Endometrium (tissue), 2 donors: Measurements from ENCODE around the gene SH3GLB2.

Source experiments
- FAIRE-seq: peaks from 2 replicates; lab custom pipeline; 2012; peaks lifted over from hg19 to GRCh38; lab: Jason Lieb, UNC
- donor health status: control.
- donor health status: control.

SH3GLB2 gene

DNA sequence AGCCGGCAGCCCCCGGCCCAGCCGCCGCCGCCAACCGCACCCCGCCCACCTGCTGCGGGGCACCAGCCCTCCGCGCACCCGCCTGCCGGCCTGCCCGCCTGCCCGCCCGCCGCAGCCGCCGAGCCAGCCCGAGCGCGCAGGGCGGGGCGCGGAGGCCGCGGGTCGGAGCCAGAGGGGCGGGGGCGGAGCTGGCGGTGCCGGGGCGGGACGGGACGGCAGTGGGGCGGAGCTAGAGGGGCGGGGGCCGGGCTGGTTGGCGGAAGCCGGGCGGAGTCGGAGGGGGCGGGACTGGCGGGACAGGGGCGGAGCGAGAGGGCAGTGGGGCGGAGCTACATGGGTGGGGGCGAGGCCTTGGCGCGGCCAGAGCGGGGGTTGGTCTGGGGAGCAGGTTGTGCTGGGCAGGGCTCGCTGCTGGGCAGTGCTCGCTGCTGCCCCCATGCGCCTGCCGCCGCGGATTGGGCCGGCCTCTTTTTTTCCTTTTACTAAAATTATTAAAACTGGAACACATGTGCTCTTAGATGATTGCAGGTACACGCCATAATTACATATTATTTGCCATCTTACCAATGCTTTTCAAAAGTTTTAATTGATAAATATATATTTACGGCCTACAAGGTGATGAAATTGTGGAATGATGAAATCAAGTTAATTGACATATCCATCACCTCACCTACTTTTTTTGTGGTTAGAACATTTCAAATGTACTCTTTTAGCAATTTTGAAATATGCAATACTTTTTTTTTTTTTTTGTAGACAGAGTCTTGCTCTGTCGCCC lies at the start of gene SH3GLB2:
TSS of gene SH3GLB2 (minus strand) at position 140 of the 775 bp plus-strand sequence. CDS start 177 bp downstream, outside the sequence.
- FAIRE-seq = no peak

DNA sequence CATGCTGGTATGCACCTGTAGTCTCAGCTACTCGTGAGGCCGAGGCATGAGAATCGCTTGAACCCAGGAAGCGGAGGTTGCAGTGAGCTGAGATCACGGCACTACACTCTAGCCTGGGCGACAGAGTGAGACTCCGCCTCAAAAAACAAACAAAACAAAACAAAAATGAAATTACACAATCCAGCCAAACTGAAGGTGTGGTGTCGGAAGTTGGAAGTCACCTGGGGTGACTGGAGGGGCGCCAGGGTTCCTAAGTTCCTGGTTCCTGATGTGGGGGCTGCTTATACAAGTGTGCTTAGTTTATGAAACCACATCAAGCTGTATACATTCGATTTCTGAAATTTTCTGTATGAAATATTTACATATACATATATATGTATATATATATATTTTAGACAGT lies 49.1 kb upstream of the SH3GLB2 start:
- no peak for FAIRE-seq

DNA sequence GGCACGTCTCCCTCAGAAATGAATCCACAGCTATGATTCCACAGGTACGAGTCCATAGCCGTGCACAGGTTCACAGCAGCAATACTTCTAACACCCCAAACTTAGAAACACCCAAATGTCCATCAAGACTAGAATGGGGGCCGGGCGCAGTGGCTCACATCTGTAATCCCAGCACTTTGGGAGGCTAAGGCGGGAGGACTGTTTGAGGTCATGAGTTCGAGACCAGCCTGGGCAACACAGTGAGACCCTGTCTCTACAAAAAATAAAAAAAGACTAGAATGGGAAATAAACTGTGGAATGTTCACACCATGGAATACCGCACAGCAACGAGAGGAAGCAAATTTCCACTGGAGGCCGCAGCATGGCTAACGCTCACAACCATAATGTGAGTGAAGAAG lies 48.5 kb upstream of the SH3GLB2 start:
- FAIRE-seq = no peak

DNA sequence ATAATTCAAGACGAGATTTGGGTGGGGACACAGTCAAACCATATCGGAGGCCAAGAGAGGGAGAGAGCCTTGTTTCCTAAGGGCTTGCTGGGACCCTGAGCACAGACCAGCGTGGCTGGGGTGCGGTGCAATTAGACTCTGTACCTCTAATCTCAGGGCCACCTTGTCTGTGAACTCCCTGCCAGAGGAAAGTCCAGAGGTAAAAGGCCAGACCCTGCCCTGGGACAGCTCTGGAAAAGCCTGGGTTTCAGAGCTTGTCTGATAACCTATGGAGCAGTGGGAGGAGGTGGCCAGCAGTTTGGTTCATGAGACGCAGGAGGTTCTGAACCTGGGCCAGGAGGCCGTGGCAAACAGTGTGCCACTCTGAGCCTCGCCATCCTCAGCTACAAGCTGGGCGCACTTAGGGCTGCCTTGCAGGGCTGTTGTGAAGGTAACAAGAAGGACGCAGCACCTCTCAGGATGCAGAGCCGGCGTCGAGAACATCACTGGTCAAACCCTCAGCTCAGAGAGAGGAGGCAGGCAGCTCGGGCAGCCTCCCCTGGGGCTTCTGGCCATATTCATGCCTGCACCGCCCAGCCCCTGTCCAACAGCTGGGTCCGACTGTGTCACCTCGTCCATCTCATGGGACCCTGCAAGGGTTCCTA lies 48.0 kb upstream of the SH3GLB2 start:
- FAIRE-seq = no peak

DNA sequence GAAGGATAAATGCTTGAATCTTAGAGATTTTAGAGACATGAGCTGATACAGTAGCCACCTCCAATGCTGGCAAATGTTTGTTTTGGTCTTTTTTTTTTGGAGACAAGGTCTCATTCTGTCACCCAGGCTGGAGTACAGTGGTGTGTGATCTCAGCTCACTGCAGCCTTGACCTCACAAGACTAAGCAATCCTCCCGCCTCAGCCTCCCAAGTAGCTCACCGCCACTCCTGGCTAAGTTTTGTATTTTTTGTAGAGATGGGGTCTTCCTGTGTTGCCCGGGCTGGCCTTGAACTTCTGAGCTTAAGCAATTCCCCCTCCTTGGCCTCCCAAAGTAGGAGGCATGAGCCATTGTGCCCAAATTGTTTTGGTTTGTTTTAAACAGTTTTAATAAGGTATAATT lies 46.0 kb upstream of the SH3GLB2 start:
- no peak for FAIRE-seq

DNA sequence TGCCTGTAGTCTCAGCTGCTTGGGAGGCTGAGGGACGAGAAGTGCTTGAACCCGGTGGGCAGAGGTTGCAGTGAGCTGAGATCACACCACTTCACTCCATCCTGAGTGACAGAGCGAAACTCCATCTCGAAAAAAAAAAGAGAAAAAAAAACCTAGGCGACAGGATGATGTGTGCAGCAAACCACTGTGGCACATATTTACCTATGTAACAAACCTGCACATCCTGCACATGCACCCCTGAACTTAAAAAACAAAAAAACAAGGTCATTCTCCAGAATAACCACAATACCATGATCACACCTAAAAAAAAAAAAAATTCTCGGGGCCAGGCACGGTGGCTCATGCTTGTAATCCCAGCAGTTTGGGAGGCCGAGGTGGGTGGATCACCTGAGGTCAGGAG lies 45.3 kb upstream of the SH3GLB2 start:
- no peak for FAIRE-seq

DNA sequence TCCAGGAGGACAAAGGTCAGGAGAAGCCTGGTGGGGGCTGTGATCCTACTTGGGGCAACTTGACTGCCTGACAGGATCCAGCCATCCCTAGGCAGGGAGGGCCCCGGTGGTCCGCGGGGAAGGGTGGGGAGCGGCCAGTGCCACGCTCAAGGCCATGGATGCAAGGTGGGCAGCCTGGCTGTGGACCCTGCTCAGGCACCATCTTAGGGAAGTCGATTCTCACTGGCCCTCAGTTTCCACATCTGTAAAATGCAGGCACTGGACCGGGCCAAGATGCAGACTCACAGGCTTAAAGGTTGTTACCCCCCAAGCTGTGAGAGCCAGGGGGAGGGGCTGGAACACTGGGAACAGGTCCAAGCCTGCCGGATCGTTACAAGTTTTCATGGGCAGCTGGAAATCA lies 44.0 kb upstream of the SH3GLB2 start:
- no peak for FAIRE-seq

DNA sequence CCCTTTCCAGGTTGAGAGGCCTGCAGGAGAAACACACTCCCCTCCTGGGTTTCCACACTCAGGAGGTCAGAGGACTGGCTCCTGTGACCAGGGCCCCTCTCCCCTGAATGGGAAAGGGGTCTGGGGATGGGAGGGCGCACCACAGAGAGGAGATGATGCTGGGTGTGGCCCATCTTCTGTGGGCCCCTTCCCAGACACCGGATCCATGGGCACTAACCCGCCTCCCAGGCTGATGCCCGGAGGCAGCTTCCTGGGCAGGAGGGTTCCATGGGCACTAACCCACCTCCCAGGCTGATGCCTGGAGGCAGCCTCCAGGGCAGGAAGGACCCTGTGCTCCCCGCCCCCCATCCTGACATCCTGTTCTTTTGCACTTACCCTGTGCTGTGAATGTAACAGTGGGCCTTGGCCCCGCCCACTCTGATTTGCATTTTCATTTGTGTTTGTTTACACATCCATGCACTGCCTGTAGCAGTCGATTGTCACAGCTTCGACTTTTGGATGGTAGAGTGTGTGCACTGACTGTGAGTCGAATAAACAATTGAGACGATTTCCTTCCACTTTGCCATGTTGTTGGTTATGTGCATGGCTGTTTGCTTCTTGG lies 43.5 kb upstream of the SH3GLB2 start:
- FAIRE-seq = no peak

DNA sequence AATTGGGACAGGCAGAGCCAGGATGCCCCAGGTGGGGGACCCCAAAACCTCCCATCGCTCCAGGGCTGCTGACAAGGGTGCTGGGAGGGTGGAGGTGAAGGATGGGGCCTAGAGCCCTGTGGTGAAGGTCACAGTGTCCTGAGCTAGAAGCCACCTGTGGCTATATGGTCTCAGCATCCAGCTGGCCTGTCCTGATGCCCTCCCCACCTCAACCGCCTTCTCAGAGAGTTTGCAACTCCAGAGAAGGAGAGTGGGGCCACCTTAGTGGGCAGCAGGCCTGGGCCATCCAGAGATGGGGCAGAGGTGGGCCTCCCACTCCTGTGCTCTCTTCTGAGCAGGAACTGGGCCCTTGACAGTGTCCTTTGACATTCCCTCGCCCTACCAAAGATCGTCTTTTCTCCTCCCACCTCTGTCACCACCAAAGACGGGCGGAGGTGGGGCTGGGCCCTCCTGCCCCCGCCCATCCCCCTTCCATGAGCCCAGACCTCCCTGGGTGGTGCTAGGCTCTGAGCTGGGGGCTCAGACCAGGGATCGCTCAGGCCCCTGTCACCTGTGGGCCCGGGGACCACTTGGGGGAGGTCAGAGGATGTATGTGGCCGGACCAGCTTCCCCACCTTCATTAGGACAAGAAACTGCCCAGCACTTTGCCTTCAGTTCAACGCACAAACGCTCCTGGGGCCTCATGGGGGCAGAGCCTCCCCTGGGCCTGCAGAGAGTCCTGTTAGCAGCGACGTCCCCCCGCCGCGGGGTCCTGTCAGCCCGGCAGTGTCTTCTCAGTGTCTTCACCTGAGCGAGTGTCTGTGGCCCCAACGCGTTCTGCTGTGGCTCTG lies 42.8 kb upstream of the SH3GLB2 start:
- no peak for FAIRE-seq

DNA sequence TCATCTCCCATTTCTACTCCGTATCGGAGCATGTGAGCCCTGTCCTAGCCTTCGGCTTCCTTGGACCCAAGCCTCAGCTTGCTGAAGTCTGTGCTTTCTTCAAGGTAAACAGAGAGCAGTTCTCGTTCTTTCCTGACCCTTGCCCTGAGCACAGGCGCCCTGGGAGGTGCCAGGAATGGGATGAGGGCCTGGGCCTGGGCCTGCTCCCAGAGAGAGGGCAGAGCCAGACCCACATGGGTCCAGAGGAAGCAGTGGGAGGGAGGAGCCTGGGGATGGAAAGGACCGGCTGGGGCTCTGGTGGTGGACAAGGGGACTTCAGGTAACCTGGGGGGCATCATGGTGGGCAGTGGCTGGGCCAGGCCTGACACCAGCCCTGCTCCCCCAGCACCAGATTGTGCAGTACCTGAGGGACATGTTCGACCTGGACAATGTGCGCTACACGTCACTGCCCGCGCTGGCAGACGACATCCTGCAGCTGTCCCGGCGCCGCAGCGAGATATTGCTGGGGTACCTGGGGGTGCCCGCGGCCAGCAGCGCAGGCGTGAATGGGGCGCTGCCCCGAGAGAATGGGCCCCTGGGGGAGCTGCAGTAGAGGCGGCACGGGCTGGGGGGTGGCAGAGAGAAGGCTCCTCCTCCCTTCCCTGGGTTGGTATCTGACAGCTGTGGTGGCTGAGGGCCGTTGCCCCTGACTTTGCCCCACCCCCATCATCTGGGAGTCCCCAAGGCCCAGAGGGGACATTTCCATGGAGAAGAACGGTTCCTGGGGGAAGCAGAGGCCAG lies 41.9 kb upstream of the SH3GLB2 start:
- FAIRE-seq = no peak

DNA sequence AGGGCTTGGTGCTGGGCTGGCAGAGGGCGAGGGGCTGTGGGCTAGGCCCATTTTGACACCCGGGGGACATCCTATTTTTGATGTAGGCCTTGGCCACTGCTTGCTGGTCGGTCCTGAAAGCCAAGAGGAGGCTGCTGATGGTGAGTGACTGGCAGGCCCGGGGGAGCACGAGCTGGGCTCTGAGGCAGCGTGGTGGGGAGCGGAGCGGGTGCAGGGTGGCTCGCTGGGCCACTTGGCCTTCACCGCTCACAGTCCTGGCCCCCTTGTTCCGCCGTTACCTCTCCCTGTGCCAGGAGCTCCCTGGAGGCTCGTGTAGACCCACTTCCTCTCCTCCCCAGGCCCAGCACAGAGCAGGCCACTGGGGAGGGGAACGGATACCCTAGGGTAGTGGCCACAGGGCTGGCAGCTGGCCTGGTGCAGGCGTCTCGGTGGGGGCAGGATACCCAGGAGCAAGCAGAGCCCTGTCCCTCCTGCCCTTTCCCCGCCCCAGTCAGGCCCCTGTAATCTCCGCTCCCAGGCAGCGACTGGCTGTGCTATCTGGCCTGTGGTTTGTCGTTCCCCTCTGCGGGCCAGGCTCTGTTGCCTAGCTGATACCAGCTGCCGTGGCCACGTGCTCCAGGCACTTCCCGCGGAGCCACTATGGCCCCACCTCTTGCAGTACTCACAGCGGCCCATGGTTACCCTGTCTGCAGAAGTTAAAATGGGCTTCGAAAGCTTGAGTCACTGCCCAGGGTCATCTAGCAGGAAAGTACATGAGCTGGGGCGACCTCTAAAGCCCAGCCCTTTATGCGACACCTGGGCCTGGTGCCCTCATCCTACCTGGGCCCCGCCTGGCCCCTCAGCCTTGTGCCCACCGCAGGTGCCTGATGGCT lies 41.1 kb upstream of the SH3GLB2 start:
- no peak for FAIRE-seq

DNA sequence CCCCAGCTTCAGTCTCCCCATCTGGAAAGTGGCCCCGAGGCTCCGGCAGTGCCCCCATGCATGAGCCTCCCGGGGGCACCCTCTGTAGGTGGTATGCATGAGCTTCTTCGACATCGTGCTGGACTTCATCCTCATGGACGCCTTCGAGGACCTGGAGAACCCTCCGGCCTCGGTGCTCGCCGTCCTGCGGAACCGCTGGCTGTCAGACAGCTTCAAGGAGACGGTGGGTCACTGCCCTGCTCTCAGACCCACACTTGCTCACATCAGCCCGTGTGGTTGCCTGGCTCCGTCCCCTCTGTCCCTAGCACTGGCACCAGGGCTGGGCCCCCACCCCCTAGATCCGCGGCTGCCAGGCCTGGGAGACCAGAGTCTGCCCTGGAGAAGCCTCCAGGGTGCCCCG lies 40.0 kb upstream of the SH3GLB2 start:
- FAIRE-seq = no peak

DNA sequence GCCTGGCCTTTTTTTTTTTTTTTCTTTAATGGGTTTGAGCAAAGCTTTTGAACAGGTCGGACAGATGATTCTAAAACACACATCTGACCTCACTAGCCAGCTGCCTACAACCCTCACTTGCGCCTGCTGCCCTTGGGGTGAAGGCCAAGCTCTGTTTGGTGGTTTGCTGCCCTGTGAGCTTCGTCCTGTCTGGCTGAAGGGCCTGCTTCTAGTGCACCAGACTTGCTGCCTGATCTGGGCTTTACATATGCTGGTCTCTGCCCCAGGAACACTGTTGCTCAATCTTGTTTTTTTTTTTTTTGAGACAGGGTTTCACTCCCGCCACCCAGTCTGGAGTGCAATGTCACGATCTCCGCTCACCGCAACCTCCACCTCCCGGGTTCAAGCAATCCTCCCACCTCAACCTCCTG lies 36.4 kb upstream of the SH3GLB2 start:
- FAIRE-seq = no peak

DNA sequence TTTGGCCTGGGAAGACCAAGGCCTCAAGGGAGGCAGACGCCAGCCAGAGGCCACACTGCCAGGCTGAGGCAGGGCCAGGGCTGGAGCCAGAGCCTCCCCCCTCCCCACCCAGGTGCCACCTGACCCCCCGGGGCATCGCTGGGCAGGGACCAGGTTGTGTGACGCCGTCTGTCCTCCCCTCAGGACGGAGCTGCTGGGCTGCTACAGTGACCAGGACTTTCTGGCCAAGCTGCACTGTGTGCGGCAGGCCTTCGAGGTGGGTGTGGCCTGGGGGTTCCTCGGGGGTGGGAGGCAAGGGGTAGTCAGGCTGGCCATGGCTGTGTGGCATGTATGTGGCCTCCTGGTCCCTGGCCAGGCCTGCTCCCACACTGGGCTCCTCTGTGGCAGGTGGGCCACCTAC lies 34.9 kb upstream of the SH3GLB2 start:
- no peak for FAIRE-seq

DNA sequence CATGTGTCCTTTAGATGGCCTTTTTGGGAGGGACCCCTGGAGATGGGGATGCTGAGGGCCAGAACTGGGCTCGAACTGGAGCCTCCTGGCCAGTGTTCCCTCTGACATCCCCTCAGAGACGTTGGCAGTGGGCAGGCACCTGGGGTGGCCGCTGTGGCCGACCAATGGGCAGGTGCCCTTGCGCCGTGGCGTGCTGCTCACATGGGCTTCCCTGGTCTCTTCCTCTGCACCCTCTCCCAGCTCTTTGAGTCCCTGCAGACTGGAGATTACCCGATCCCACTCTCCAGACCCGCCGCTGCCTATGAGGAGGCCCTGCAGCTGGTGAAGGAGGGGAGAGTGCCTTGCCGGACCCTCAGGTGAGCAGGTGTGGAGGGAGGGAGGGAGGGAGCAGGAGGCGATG lies 32.9 kb upstream of the SH3GLB2 start:
- no peak for FAIRE-seq

DNA sequence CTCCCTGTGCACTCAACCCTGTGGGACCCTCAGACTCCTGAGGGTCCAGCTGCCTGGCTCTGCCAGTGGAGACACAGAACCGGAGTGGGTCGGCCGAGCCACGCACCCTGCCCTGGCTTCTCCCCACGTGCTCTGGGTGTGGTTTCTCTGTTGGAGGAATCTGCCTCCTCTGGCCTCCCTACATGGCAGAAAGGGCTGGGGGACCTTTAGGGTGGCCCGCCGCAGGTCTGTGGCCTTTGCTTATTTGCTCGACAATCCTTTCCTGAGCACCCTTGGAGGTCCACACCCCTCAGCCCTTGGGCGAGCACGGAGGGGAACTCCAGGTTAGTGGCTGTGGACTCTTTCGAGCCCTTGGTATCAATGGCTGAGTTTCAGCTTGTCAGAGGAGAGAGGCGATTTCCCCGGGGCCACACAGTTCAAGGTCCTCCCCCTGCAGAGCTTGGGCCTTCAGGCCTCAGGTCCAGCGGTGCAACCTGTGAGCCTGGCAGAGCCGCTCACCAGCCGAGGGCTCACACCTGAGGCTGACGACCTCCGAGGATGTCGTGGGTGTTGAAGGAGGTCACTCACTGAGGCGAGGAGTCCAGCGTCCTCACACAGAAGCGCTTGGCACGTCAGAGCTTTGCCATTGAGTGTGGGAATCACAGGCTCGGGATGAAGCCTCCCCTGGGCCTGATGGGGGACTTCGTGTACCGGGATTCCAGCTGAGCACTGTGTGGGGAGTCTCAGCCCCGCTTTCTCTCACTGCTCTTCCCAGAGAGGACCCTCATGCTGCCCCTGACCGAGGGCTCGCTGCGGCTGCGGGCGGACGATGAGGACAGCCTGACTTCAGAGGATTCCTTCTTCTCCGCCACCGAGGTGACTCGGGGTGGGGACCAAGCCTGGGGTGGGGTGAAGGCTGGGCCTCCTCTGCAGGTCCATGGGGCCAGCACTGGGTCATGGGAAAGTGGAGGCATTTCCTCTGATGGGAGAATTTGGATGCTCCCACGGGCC lies 32.0 kb upstream of the SH3GLB2 start:
- FAIRE-seq = no peak

DNA sequence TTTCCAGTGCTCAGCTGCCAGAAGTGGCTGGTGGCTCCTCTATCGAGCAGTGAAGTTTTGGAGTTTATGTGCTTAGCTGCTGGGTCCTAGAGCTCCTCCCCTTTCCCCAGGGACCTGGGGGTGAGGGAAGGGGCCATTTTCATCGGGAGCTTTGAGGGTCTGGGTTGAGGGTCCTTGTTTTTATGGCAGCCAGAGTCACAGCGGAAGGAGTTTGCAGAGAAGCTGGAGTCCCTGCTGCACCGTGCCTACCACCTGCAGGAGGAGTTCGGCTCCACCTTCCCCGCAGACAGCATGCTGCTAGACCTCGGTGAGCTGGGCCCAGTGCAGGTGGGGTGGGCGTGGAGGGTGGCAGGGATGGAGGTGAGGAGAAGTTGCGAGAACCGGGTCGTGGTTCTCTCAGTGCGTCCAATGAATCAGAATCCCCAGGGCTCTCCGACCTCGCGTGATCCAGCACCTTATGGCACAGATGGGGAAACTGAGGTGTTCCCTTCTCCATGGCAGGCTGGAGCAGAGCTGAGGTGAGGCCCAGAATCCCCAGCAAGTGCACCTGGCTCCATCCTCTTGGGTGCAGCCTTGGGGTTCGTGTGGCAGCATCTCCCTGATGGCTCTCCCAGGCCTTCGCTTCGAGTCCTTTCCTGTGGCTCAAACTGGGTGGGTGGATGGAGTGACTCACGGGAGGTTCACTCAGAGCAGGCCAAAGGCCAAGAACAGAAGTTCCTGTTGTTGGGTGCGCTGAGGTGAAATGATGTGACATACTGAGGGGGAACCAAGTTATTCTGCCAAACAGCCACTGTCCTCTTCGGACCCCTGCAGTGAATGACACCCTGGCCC lies 31.0 kb upstream of the SH3GLB2 start:
- FAIRE-seq = no peak

DNA sequence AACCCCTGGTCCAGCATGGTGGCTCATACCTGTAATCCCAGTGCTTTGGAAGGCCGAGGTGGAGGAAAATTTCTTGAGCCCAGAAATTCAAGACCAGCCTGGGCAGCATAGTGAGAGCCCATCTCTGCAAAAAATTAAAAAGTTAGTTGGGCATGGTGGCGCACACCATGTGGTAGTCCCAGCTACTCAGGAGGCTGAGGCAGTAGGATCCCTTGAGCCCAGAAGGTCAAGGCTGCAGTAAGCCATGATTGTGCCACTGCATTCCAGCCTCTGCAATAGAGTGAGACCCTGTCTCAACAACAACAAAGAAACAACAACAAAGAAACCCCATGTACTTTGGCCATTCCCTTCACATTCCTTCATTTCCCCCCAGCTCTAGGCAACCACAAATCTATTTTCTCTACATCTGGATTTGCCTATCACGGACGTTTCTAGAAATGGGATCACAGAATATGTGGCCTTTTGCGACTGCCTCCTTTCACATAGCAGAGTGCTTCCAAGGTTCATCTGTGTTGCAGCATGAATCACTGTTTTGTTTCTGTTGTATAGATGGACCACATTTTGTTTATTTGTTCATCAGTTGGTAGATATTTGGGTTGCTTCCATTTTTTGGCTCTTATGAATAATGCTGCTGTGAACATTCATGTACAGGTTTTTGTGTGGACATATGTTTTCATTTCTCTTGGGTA lies 26.2 kb upstream of the SH3GLB2 start:
- FAIRE-seq = no peak
